GM12878 (cell line): ENCODE measurements around the gene AVP. TPM values are rescaled to one million over a fixed set of nuclear protein-coding genes. Genes with fewer than 3 reads are reported as not detected.

Experiments
- ATAC-seq: fragments of 200-7000 bp; cut with Tn5 transposase; 3 replicates; pipeline ENCODE4 v1.9.1; 2020; ENCODE audit warnings: mild to moderate bottlenecking, moderate library complexity
- BruUV-seq: library from RNA; stranded (reverse); fragments of 400-500 nt; replicated peaks from 2 replicates; lab custom pipeline; 2021; lab: Mats Ljungman, UMichigan
- CTCF ChIA-PET: fragments of 300-600 bp; sonication (Branson Sonifier 250); formaldehyde crosslinking; extraction: SDS; loops from one replicate; lab custom pipeline; 2021; ENCODE audit warnings: inconsistent platforms; lab: Yijun Ruan, JAX
- POLR2A ChIA-PET: fragments of 350-600 bp; formaldehyde crosslinking; extraction: SDS; loops from one replicate; lab custom pipeline; 2021; ENCODE audit warnings: inconsistent platforms; lab: Charles Lee
- RAD21 ChIA-PET: fragments of 300-600 bp; sonication (Branson Sonifier 250); formaldehyde crosslinking; loops from one replicate; lab custom pipeline; 2023; ENCODE audit warnings: antibody characterized with exemption; ENCODE audit not compliant: unreplicated experiment; lab: Charles Lee
- SMC1A ChIA-PET: fragments of 300-600 bp; sonication (Branson Sonifier 250); formaldehyde crosslinking; loops from one replicate; lab custom pipeline; 2023; ENCODE audit not compliant: unreplicated experiment, uncharacterized antibody; lab: Charles Lee
- DNase-seq: peaks from one replicate; pipeline ENCODE4 v3.0.0-alpha.2; 2011; ENCODE audit warnings: low read depth, low spot score
- FAIRE-seq: peaks from 3 replicates; lab custom pipeline; 2011; peaks lifted over from hg19 to GRCh38; lab: Jason Lieb, UNC
- H2AFZ ChIP-seq: 2 replicates; pipeline ENCODE4 v1.6.0; 2011; ENCODE audit warnings: low read depth, low read length, control low read depth; ENCODE audit not compliant: control insufficient read depth
- H3K27ac ChIP-seq: 2 replicates; pipeline ENCODE4 v1.5.1; 2011; ENCODE audit warnings: control low read depth; ENCODE audit not compliant: control insufficient read depth, insufficient read depth
- H3K27me3 ChIP-seq, 2 experiments: replicated peaks in 1 of 2; 2 replicates each; pipeline versions ENCODE4 v1.6.0 to v1.6.1; 2011; ENCODE audit warnings: low read length in 1 of 2; ENCODE audit not compliant: control insufficient read depth in 2 of 2, insufficient read depth in 2 of 2
- H3K36me3 ChIP-seq, 2 experiments: 2 replicates each; pipeline ENCODE4 v1.5.1; 2011; ENCODE audit warnings: low read length in 1 of 2; ENCODE audit not compliant: control insufficient read depth in 2 of 2, insufficient read depth in 2 of 2
- H3K4me1 ChIP-seq: 2 replicates; pipeline ENCODE4 v1.6.1; 2011; ENCODE audit warnings: mild to moderate bottlenecking, low read length, moderate library complexity, mixed read lengths; ENCODE audit not compliant: control insufficient read depth, insufficient read depth
- H3K4me2 ChIP-seq: 2 replicates; pipeline ENCODE4 v1.6.0; 2011; ENCODE audit warnings: control low read depth; ENCODE audit not compliant: control insufficient read depth, insufficient read depth
- H3K4me3 ChIP-seq: fragments of 200-600 bp; sonication (generic); 2 replicates; pipeline ENCODE4 v1.5.1; 2016
- H3K79me2 ChIP-seq: 2 replicates; pipeline ENCODE4 v1.6.0; 2011; ENCODE audit warnings: low read length; ENCODE audit not compliant: control insufficient read depth, insufficient read depth
- H3K9ac ChIP-seq: 2 replicates; pipeline ENCODE4 v1.8.0; 2011; ENCODE audit warnings: low read length, control low read depth, mixed read lengths; ENCODE audit not compliant: control insufficient read depth, insufficient read depth
- H3K9me3 ChIP-seq: replicated peaks from 3 replicates; pipeline ENCODE4 v1.5.1; 2011; ENCODE audit warnings: mild to moderate bottlenecking, low read length; ENCODE audit not compliant: control insufficient read depth, insufficient read depth
- H4K20me1 ChIP-seq: 2 replicates; pipeline ENCODE4 v1.6.0; 2011; ENCODE audit not compliant: control insufficient read depth, insufficient read depth
- BHLHE40 ChIP-seq, 2 experiments: fragments of 450-650 bp in 1 of 2; IDR thresholded peaks; 2 replicates each; pipeline ENCODE4 v1.6.1; 2011 to 2017; ENCODE audit warnings: low read depth in 2 of 2, borderline replicate concordance in 1 of 2, improper control_type of control experiment in 1 of 2, low read length in 1 of 2, mild to moderate bottlenecking in 1 of 2
- CBX3 ChIP-seq: fragments of 200-600 bp; sonication (generic); IDR thresholded peaks from 2 replicates; pipeline ENCODE4 v1.6.1; 2016; ENCODE audit warnings: low read depth, borderline replicate concordance
- CEBPB ChIP-seq, 2 experiments: fragments of 150-350 bp in 1 of 2; IDR thresholded peaks; 2 replicates each; pipeline ENCODE4 v1.6.1; 2012 to 2014; ENCODE audit warnings: low read depth in 2 of 2, low read length in 2 of 2, borderline replicate concordance in 1 of 2, inconsistent platforms in 1 of 2
- E4F1 ChIP-seq: fragments of 450-650 bp; IDR thresholded peaks from 2 replicates; pipeline ENCODE4 v1.6.1; 2018; ENCODE audit warnings: borderline replicate concordance, mild to moderate bottlenecking; ENCODE audit not compliant: partially characterized antibody
- EZH2 ChIP-seq: IDR thresholded peaks from 2 replicates; pipeline ENCODE4 v1.6.1; 2012; ENCODE audit warnings: low read depth, mild to moderate bottlenecking, control low read depth, inconsistent platforms, low read length, borderline replicate concordance; ENCODE audit not compliant: control insufficient read depth
- NFIC ChIP-seq: IDR thresholded peaks from 2 replicates; pipeline ENCODE4 v1.6.1; 2012; ENCODE audit warnings: low read depth, mild to moderate bottlenecking, inconsistent platforms, low read length, moderate library complexity
- NR2C1 ChIP-seq: fragments of 450-650 bp; IDR thresholded peaks from 2 replicates; pipeline ENCODE4 v1.6.1; 2017; ENCODE audit warnings: antibody characterized with exemption, mild to moderate bottlenecking, moderate library complexity
- NRF1 ChIP-seq: conservative IDR thresholded peaks from 2 replicates; pipeline ENCODE4 v1.6.1; 2011; ENCODE audit warnings: mild to moderate bottlenecking, low read depth, low read length, improper control_type of control experiment
- POU2F2 ChIP-seq: IDR thresholded peaks from 3 replicates; pipeline ENCODE4 v1.6.1; 2011; ENCODE audit warnings: low read depth, mild to moderate bottlenecking, low read length, borderline replicate concordance
- RB1 ChIP-seq: fragments of 450-650 bp; formaldehyde crosslinking; IDR thresholded peaks from 2 replicates; pipeline ENCODE4 v1.6.1; 2017; ENCODE audit warnings: mild to moderate bottlenecking, borderline replicate concordance
- RBBP5 ChIP-seq: fragments of 200-600 bp; sonication (generic); conservative IDR thresholded peaks from 2 replicates; pipeline ENCODE4 v1.6.1; 2016
- RCOR1 ChIP-seq: conservative IDR thresholded peaks from 2 replicates; pipeline ENCODE4 v1.6.1; 2012; ENCODE audit warnings: low read depth, low read length, improper control_type of control experiment
- SREBF2 ChIP-seq: IDR thresholded peaks from 2 replicates; pipeline ENCODE4 v1.6.1; 2012; ENCODE audit warnings: mild to moderate bottlenecking, low read length
- SUZ12 ChIP-seq: fragments of 200-600 bp; sonication (generic); IDR thresholded peaks from one replicate; pipeline ENCODE4 v1.6.1; 2018; ENCODE audit warnings: antibody characterized with exemption, mild to moderate bottlenecking; ENCODE audit not compliant: unreplicated experiment
- TCF3 ChIP-seq: IDR thresholded peaks from 2 replicates; pipeline ENCODE4 v1.6.1; 2012; ENCODE audit warnings: low read depth, mild to moderate bottlenecking, low read length, borderline replicate concordance; ENCODE audit not compliant: insufficient read depth
- ZNF384 ChIP-seq: IDR thresholded peaks from 2 replicates; pipeline ENCODE4 v1.6.1; 2012; ENCODE audit warnings: low read depth, mild to moderate bottlenecking, low read length, improper control_type of control experiment, borderline replicate concordance
- WGBS: methylation state at CpG from one replicate; pipeline ENCODE4 v1.1.6; 2016; ENCODE audit warnings: low lambda C conversion rate; ENCODE audit not compliant: insufficient replicate concordance, insufficient coverage; ENCODE audit errors: missing lambda C conversion rate; 5-methylcytosine and 5-hydroxymethylcytosine counted together
- in situ Hi-C: fragments of 300-500 bp; cut with MboI; formaldehyde crosslinking; loops from 9 replicates; pipeline ENCODE4 v1.14.3; 2018; ENCODE audit warnings: mixed read lengths
- intact Hi-C: fragments of 100-400 bp; cut with micrococcal nuclease; formaldehyde crosslinking; loops from one replicate; pipeline ENCODE4 v1.14.2; 2022; ENCODE audit not compliant: unreplicated experiment
- polyA plus RNA-seq, 11 experiments: library from polyadenylated mRNA; depleted of rRNA in 4 of 11; unstranded in 6 of 11; stranded (reverse) in 5 of 11; fragments of >200 nt; fragmentation: Nextera tagmentation in 4 of 11; fragmentation: Illumina TruSeq in 1 of 11; extraction: Ambion mirVana in 4 of 11; extraction: Trizol in 1 of 11; gene quantifications; 1 replicate in 1 of 11; 2 replicates in 10 of 11; pipeline versions ENCODE4 v1.2.1 to v1.2.3, GENCODE V29; 2011 to 2016; ENCODE audit warnings: inconsistent platforms in 2 of 11, missing spikeins in 2 of 11, low read depth in 1 of 11
- total RNA-seq, 4 experiments: library from RNA; depleted of rRNA in 3 of 4; stranded (reverse); fragments of >200 nt in 3 of 4; fragmentation: Illumina TruSeq in 1 of 4; extraction: Trizol in 1 of 4; gene quantifications; 2 replicates each; pipeline versions ENCODE4 v1.2.1 to v1.2.3, GENCODE V29; 2013 to 2021
- TF ChIP-seq, protein P1 (sequence below): IDR thresholded peaks from 2 replicates; pipeline ENCODE4 v1.6.1; 2012; ENCODE audit warnings: low read depth, low read length, improper control_type of control experiment

Gene AVP
- total and polyA plus RNA-seq, 10 of the 15 experiments (the other 5 are each of a cell fraction or from before 2014, with no cell fraction given) = not detected

- ChIA-PET RAD21 (no interaction called here), POLR2A (no interaction called here), CTCF (no interaction called here), SMC1A (interaction anchor here (0.5 kb wide), 1 partner anchor 81 kb away, joined by 4 read pairs; no protein-coding TSS in a partner anchor)
- no peaks in the 10 kb centered on the region for H4K20me1 ChIP-seq
- FAIRE-seq (no peak), ATAC-seq (no peak), DNase-seq (no peak)
- no peak overlapping the region for H3K9ac ChIP-seq
- TF ChIP-seq BHLHE40 (IDR thresholded peaks at IDR 0.05; ENCODE audit: borderline replicate concordance in 1 of 2, low read depth in 2 of 2, low read length in 1 of 2) = no peak
- no peak for TF ChIP-seq CEBPB (IDR thresholded peaks at IDR 0.05; ENCODE audit: borderline replicate concordance in 1 of 2, low read depth in 2 of 2, low read length in 2 of 2)
- no peak for TF ChIP-seq NR2C1
- TF ChIP-seq EZH2 = no peak
- TF ChIP-seq, protein P1, sequence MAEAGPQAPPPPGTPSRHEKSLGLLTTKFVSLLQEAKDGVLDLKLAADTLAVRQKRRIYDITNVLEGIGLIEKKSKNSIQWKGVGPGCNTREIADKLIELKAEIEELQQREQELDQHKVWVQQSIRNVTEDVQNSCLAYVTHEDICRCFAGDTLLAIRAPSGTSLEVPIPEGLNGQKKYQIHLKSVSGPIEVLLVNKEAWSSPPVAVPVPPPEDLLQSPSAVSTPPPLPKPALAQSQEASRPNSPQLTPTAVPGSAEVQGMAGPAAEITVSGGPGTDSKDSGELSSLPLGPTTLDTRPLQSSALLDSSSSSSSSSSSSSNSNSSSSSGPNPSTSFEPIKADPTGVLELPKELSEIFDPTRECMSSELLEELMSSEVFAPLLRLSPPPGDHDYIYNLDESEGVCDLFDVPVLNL = no peak
- TF ChIP-seq ZNF384 = no peak
- no peak for TF ChIP-seq POU2F2
- TF ChIP-seq SREBF2 = no peak
- TF ChIP-seq CBX3 = no peak
- no peak for TF ChIP-seq NRF1
- no peak for TF ChIP-seq NFIC
- no peak for TF ChIP-seq RCOR1
- TF ChIP-seq E4F1 = no peak
- no peak for TF ChIP-seq RB1
- no peak for TF ChIP-seq TCF3
- no peak for TF ChIP-seq SUZ12
- no peak for TF ChIP-seq RBBP5
- no peaks in the 10 kb centered on the region for H3K9me3 ChIP-seq
- H3K27ac ChIP-seq = no peak overlapping the region
- peak overlapping the region; percentile 15; the same call in 1 of the 2 replicates for H3K4me2 ChIP-seq
- H2AFZ ChIP-seq = no peak overlapping the region
- in situ Hi-C loops = no loop called here
- BruUV-seq = no TSS peak
- H3K4me3 ChIP-seq = no peak overlapping the region
- H3K79me2 ChIP-seq = no peaks in the 10 kb centered on the region
- no peaks in the 10 kb centered on the region for H3K36me3 ChIP-seq
- 22% methylated on average over 67 of the region's 81 CpGs for WGBS
- intact Hi-C loops = no loop called here
- H3K27me3 ChIP-seq = peaks cover 4 to 7% of the 10 kb centered on the region in 2 experiments
- H3K4me1 ChIP-seq = no peaks in the 10 kb centered on the region
Observed at GRCh38 chr20:3092611-3093379, 8.3 kb upstream of the AVP start.
